ENCODE measurements around the gene RIMBP3B.
"Not testable (repeated sequence)": the region's sequence is repeated elsewhere in the genome, so short reads cannot be mapped to it uniquely, and the experiment has no call there.

Gene RIMBP3B

DNA sequence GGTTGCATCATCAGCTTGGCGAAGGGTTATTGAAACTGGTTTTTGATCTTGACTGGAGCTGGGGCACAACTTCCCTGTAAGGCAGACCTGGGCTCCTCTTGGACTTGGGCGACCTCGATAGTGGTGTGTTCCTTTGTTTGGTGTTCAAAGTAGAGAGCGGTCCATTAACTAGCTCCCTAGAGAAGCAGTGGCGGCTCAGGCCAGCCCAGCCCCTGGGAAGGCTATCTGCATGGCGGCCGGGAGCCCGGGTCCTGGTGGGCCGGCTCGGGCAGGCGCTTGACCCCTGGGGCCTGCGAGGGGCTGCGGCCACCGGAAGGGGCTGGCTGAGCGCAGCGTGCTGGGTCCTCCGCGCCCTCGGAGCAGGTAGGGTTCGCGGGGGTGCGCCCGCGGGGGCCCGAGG is 32.8 kb downstream of the RIMBP3B start:
- not testable (repeated sequence) for DNase-seq (ENCODE audit: low spot score)

DNA sequence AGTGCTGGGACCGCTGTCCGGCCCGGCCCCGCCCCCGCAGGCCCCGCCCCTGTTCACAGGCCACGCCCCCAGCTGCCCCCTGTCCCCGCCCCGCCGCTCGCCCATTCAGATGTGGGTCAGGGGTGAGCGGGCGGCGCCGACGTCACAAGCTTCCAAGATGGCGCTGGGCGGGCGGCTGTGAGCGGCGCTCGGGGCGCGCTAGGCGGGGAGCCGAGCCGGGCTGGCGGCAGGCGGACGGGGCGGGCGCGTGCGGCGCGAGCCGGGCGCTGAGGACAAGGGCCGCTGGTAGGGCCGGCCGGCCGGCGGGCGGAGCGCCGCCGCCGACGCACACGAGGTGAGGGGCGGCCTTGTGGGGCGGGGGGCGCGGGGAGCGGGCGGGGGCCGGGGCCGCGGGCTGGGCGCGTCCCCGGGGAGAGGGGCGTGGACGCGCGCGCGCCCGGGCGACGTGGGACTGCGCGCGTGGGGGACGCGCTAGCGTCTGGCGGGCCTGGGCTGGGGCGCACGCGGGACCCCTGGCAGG is 33.7 kb downstream of the RIMBP3B start, which contains the start of gene HIC2:
Gene HIC2, plus strand, starts transcription at position 145 of the 520 bp plus-strand sequence. CDS start 25,461 bp downstream, outside the sequence.
- not testable (repeated sequence) for DNase-seq (ENCODE audit: low spot score)

DNA sequence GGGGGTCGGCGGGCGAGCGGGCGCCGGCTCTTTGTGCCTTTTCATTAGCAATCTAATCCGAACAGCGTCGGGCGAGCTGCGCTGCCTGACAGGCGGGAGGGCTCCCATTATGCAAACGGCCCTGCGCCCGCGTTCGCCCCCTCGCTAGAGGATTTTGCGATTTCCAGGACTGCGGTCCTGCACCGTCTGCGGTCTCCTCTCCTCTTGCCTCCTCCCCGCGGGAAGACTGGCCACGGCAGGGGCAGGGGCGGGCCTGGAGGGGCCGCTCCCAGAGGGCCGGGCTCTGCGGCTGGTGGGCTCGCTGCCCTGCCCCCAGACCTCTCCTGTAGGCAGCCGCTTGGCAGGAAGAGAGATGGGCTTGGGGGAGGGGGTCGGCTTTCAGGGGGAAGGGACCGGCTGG is 34.3 kb downstream of the RIMBP3B start:
- DNase-seq (ENCODE audit: low spot score): not testable (repeated sequence)

DNA sequence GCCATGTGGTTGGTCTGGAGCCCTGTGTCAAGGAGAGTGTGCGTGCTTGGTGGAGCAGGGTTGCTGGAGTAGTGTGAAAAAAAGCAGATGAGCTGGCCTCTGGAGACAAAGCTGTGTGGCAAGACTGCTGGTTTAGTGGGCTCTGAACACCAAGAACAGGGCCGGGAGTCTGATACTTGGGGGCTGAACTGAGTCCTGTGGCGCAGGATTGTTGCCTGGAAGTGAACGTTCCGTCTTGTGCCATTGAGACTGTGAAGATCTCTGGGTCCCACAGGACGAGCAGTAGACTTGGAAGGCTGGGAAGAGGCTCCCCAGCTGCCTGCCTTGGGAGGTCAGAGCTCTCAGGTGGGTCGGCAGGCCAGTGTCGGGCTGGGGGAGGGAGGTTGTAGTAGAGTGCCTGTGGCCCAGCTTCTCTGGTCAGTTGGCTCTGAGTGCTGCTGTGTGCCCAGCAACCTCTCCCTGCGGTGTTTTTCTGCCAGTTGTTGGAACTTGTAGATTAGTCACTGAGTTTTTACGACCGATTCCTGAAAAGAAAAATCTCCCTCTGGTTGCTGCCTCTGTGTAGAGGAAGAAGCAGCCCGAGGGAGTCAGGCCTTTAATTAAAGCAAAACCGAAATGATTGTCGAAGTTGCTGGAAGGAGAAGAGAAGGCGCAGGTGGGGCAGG is 35.6 kb downstream of the RIMBP3B start:
- DNase-seq (ENCODE audit: low spot score): not testable (repeated sequence)

GRCh38 chr22:21420180-21420763 is 36.7 kb downstream of the RIMBP3B start:
- not testable (repeated sequence) for DNase-seq (ENCODE audit: low spot score)

- not testable (repeated sequence) for DNase-seq (ENCODE audit: low spot score)
Observed at GRCh38 chr22:21424084-21424709, 40.6 kb downstream of the RIMBP3B start.

DNA sequence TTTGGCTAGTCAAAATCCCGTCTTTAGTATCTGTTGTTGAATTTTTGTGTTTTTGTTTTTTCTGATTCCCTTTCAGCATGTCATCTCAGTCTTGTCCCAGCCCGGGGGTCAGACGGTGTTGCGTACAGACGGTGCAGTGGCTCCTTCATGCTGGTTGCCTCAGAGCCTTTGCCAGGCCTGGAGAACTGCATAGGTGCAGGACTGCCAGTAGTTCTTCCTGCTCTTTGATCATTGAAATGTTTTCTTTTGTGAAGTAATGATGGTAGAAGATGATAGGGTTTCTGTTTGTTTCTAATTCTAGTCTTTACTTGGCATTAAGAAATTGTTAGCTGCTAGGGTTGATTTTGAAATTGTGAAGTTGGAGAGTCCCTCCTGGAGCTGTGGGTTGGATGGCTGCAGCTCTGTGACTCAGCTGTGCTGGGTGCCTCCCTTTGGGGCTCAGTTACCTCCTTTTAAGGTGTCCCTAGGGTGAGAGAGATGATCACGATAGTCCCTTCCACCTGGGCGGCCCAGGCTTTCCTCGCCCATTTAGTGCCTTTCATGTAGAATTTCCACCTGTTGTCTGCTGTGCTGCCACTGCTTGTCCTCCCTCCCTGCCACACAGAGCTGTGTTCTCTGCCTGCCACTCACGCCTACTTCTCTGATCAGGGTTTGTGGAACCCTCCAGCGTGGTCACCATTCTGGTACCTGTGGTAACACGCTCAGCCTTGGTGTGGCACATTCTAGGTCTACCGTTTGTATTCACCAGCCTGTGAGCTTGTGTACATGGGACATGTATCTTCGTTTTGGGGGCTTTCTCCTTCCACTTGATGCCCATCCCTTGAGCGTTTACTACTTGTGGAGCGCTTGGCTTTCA is 51.1 kb downstream of the RIMBP3B start:
- DNase-seq (ENCODE audit: low spot score): not testable (repeated sequence)

GRCh38 chr22:21435998-21436810 is 52.7 kb downstream of the RIMBP3B start:
- DNase-seq (ENCODE audit: low spot score): not testable (repeated sequence)

- DNase-seq (ENCODE audit: low spot score): not testable (repeated sequence)
Observed at GRCh38 chr22:21438013-21438412, 54.5 kb downstream of the RIMBP3B start.

All from NAMALWA (cell line).